SK-N-SH (cell line): Measurements from ENCODE around the gene COX4I1. TPM values are rescaled to one million over a fixed set of nuclear protein-coding genes. Genes with fewer than 3 reads are reported as not detected.

ENCODE experiments used
- CTCF ChIA-PET: fragments of 300-600, 350-600 bp; formaldehyde crosslinking; extraction: SDS; loops from one replicate; lab custom pipeline; 2021; lab: Yijun Ruan, JAX
- POLR2A ChIA-PET: fragments of 350-600 bp; sonication (Branson Sonifier 250); formaldehyde crosslinking; extraction: SDS; loops from one replicate; lab custom pipeline; 2020; ENCODE audit warnings: antibody characterized with exemption, inconsistent platforms; lab: Yijun Ruan, JAX
- DNase-seq: peaks from one replicate; pipeline ENCODE4 v3.0.0; 2012
- H2AFZ ChIP-seq: fragments of 200-600 bp; sonication (generic); 2 replicates; pipeline ENCODE4 v1.8.1; 2016; ENCODE audit warnings: antibody characterized with exemption, mild to moderate bottlenecking, low read depth
- H3F3A ChIP-seq: fragments of 200-600 bp; sonication (generic); replicated peaks from 2 replicates; pipeline ENCODE3; 2016; ENCODE audit warnings: antibody characterized with exemption, mild to moderate bottlenecking; ENCODE audit not compliant: insufficient read depth
- H3K27ac ChIP-seq, 2 experiments: fragments of 200-500 bp in 1 of 2; fragments of 200-600 bp in 1 of 2; sonication (Bioruptor generic) in 1 of 2; sonication (generic), shearing (Covaris generic) in 1 of 2; 2 replicates each; pipeline versions ENCODE4 v1.5.1 to v1.6.1; 2014 to 2016; ENCODE audit warnings: low read depth in 2 of 2, inconsistent platforms in 1 of 2, low read length in 1 of 2, mild to moderate bottlenecking in 1 of 2, mixed read lengths in 1 of 2
- H3K27me3 ChIP-seq: fragments of 200-600 bp; sonication (generic), shearing (Covaris generic); 2 replicates; pipeline ENCODE4 v1.6.1; 2016; ENCODE audit warnings: mixed run types; ENCODE audit not compliant: insufficient read depth
- H3K36me3 ChIP-seq, 2 experiments: fragments of 200-500 bp in 1 of 2; fragments of 200-600 bp in 1 of 2; sonication (Bioruptor generic) in 1 of 2; sonication (generic) in 1 of 2; replicated peaks in 1 of 2; 2 replicates each; pipeline versions ENCODE3 to v1.5.1; 2014 to 2016; ENCODE audit warnings: low read length in 1 of 2, mild to moderate bottlenecking in 1 of 2; ENCODE audit not compliant: insufficient read depth in 2 of 2, control insufficient read depth in 1 of 2
- H3K4me1 ChIP-seq, 2 experiments: fragments of 200-500 bp in 1 of 2; fragments of 200-600 bp in 1 of 2; sonication (Bioruptor generic) in 1 of 2; sonication (generic), shearing (Covaris generic) in 1 of 2; 2 replicates each; pipeline versions ENCODE4 v1.5.1 to v1.6.1; 2014 to 2016; ENCODE audit warnings: low read depth in 1 of 2, low read length in 1 of 2, mixed run types in 1 of 2; ENCODE audit not compliant: insufficient read depth in 2 of 2, control insufficient read depth in 1 of 2
- H3K4me2 ChIP-seq: fragments of 200-600 bp; sonication (generic), shearing (Covaris generic); 2 replicates; pipeline ENCODE4 v1.6.1; 2017; ENCODE audit warnings: mixed run types
- H3K4me3 ChIP-seq, 2 experiments: fragments of 200-500 bp in 1 of 2; fragments of 200-600 bp in 1 of 2; sonication (Bioruptor generic) in 1 of 2; sonication (generic), shearing (Covaris generic) in 1 of 2; 2 replicates each; pipeline versions ENCODE4 v1.5.1 to v1.8.1; 2014 to 2016; ENCODE audit warnings: low read depth in 2 of 2, inconsistent platforms in 1 of 2, low read length in 1 of 2, mild to moderate bottlenecking in 1 of 2, mixed read lengths in 1 of 2, moderate library complexity in 1 of 2
- H3K79me2 ChIP-seq: fragments of 200-600 bp; sonication (generic); 2 replicates; pipeline ENCODE4 v1.8.1; 2017; ENCODE audit warnings: mild to moderate bottlenecking; ENCODE audit not compliant: insufficient read depth
- H3K9ac ChIP-seq: fragments of 200-600 bp; sonication (generic); 2 replicates; pipeline ENCODE4 v1.6.1; 2017; ENCODE audit warnings: mixed run types
- H3K9me2 ChIP-seq: fragments of 200-600 bp; sonication (generic); 2 replicates; pipeline ENCODE4 v1.6.1; 2017; ENCODE audit warnings: mixed run types
- H3K9me3 ChIP-seq: fragments of 200-600 bp; sonication (generic); 2 replicates; pipeline ENCODE4 v1.6.1; 2017; ENCODE audit warnings: mixed run types, mild to moderate bottlenecking, moderate library complexity
- H4K20me1 ChIP-seq: fragments of 200-600 bp; sonication (generic); 2 replicates; pipeline ENCODE4 v1.6.1; 2017; ENCODE audit warnings: mild to moderate bottlenecking, mixed run types; ENCODE audit not compliant: insufficient read depth
- CHD2 ChIP-seq: fragments of 150-350 bp; IDR thresholded peaks from 2 replicates; pipeline ENCODE4 v1.6.1; 2018; ENCODE audit warnings: low read length; ENCODE audit not compliant: partially characterized antibody
- ELF1 ChIP-seq: IDR thresholded peaks from 2 replicates; pipeline ENCODE4 v1.4.0; 2012
- EZH2phosphoT487 ChIP-seq: fragments of 200-600 bp; sonication (generic); IDR thresholded peaks from 2 replicates; pipeline ENCODE4 v1.6.1; 2017; ENCODE audit warnings: low read depth, mixed run types, mild to moderate bottlenecking, antibody characterized with exemption, moderate library complexity, borderline replicate concordance
- GABPA ChIP-seq: IDR thresholded peaks from 2 replicates; pipeline ENCODE4 v1.4.0; 2012; ENCODE audit warnings: low read depth, mild to moderate bottlenecking
- GATA2 ChIP-seq: sonication (generic); formaldehyde crosslinking; IDR thresholded peaks from 2 replicates; pipeline ENCODE4 v1.5.0; 2020; ENCODE audit warnings: mild to moderate bottlenecking, missing genetic modification reagents
- MEF2A ChIP-seq: IDR thresholded peaks from 2 replicates; pipeline ENCODE4 v1.4.0; 2012; ENCODE audit warnings: low read depth, borderline replicate concordance
- MXI1 ChIP-seq: IDR thresholded peaks from 2 replicates; pipeline ENCODE4 v1.6.1; 2012; ENCODE audit warnings: mild to moderate bottlenecking, low read depth, low read length, improper control_type of control experiment
- NFIC ChIP-seq: IDR thresholded peaks from 2 replicates; pipeline ENCODE4 v1.4.0; 2012; ENCODE audit warnings: borderline replicate concordance
- RAD21 ChIP-seq: IDR thresholded peaks from 2 replicates; pipeline ENCODE4 v1.6.1; 2012; ENCODE audit warnings: mild to moderate bottlenecking, low read length
- RFX5 ChIP-seq: IDR thresholded peaks from 2 replicates; pipeline ENCODE4 v1.6.1; 2012; ENCODE audit warnings: mild to moderate bottlenecking, improper control_type of control experiment, low read length
- RXRA ChIP-seq: IDR thresholded peaks from 2 replicates; pipeline ENCODE4 v1.4.0; 2012; ENCODE audit warnings: low read depth, mild to moderate bottlenecking, borderline replicate concordance
- TCF12 ChIP-seq: IDR thresholded peaks from 2 replicates; pipeline ENCODE4 v1.4.0; 2012
- TEAD4 ChIP-seq: IDR thresholded peaks from 2 replicates; pipeline ENCODE4 v1.4.0; 2012; ENCODE audit warnings: mild to moderate bottlenecking, borderline replicate concordance; ENCODE audit not compliant: insufficient read depth
- YY1 ChIP-seq: IDR thresholded peaks from 2 replicates; pipeline ENCODE4 v1.4.0; 2012; ENCODE audit warnings: low read depth, mild to moderate bottlenecking
- WGBS: methylation state at CpG from one replicate; pipeline ENCODE4 v1.1.6; 2017; ENCODE audit warnings: low lambda C conversion rate; 5-methylcytosine and 5-hydroxymethylcytosine counted together
- polyA plus RNA-seq, 3 experiments: library from polyadenylated mRNA; depleted of rRNA; stranded (reverse); fragments of >200 nt; gene quantifications; 2 replicates each; pipeline ENCODE4 v1.2.3, GENCODE V29; 2012
- TF ChIP-seq, protein P1 (sequence below): IDR thresholded peaks from 2 replicates; pipeline ENCODE4 v1.4.0; 2012; ENCODE audit warnings: low read depth, borderline replicate concordance
- TF ChIP-seq, protein P2 (sequence below): fragments of 150-350 bp; IDR thresholded peaks from 2 replicates; pipeline ENCODE4 v1.6.1; 2016; ENCODE audit warnings: mild to moderate bottlenecking, low read depth, low read length
- TF ChIP-seq, protein P3 (sequence below): fragments of 200-600 bp; sonication (generic); IDR thresholded peaks from 2 replicates; pipeline ENCODE4 v1.6.1; 2017; ENCODE audit warnings: antibody characterized with exemption, mild to moderate bottlenecking, moderate library complexity
- TF ChIP-seq, protein P4 (sequence below): IDR thresholded peaks from 2 replicates; pipeline ENCODE4; 2012
- TF ChIP-seq, protein P5 (sequence below): IDR thresholded peaks from 2 replicates; pipeline ENCODE4 v1.4.0; 2012; ENCODE audit warnings: low read depth
- TF ChIP-seq, protein P6 (sequence below): IDR thresholded peaks from 2 replicates; pipeline ENCODE4 v1.6.1; 2012; ENCODE audit warnings: mild to moderate bottlenecking, low read depth, low read length, moderate library complexity

COX4I1 gene
- polyA plus RNA-seq, 1 of the 3 experiments (the other 2 are of a cell fraction), result 1,294 TPM

DNA sequence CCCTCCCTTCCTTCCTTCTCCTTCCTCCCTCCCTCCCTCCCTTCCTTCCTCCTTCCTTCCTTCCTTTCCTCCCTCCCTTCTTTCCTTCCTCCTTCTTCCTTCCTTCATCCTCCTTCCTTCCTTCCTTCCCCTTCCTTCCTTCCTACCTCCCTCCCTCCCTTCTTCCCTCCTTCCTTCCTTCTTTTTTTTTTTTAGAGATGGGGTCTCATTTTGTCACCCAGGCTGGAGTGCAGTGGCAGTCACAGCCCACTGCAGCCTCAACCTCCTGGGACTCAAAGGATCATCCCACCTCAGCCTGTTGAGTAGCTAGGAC is 44.6 kb downstream of the COX4I1 start:
- Histone ChIP-seq H3K27ac (no peak overlapping the region), H4K20me1 (no peaks in the 10 kb centered on the region), H3K4me1 (no peaks in the 10 kb centered on the region), H3K4me3 (no peak overlapping the region), H3K79me2 (no peaks in the 10 kb centered on the region), H3F3A (no peaks in the 10 kb centered on the region), H3K27me3 (peaks cover 93% of the 10 kb centered on the region), H3K9me3 (no peaks in the 10 kb centered on the region)
- no peak for DNase-seq
- POLR2A ChIA-PET, result no interaction called here
- TF ChIP-seq RFX5 (no peak), RXRA (no peak), MXI1 (no peak), MEF2A (no peak), CHD2 (no peak), NFIC (no peak)
- TF ChIP-seq, protein P1, sequence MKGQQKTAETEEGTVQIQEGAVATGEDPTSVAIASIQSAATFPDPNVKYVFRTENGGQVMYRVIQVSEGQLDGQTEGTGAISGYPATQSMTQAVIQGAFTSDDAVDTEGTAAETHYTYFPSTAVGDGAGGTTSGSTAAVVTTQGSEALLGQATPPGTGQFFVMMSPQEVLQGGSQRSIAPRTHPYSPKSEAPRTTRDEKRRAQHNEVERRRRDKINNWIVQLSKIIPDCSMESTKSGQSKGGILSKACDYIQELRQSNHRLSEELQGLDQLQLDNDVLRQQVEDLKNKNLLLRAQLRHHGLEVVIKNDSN, result no peak
- TF ChIP-seq, protein P2, sequence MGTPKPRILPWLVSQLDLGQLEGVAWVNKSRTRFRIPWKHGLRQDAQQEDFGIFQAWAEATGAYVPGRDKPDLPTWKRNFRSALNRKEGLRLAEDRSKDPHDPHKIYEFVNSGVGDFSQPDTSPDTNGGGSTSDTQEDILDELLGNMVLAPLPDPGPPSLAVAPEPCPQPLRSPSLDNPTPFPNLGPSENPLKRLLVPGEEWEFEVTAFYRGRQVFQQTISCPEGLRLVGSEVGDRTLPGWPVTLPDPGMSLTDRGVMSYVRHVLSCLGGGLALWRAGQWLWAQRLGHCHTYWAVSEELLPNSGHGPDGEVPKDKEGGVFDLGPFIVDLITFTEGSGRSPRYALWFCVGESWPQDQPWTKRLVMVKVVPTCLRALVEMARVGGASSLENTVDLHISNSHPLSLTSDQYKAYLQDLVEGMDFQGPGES, result no peak
- TF ChIP-seq, protein P3, sequence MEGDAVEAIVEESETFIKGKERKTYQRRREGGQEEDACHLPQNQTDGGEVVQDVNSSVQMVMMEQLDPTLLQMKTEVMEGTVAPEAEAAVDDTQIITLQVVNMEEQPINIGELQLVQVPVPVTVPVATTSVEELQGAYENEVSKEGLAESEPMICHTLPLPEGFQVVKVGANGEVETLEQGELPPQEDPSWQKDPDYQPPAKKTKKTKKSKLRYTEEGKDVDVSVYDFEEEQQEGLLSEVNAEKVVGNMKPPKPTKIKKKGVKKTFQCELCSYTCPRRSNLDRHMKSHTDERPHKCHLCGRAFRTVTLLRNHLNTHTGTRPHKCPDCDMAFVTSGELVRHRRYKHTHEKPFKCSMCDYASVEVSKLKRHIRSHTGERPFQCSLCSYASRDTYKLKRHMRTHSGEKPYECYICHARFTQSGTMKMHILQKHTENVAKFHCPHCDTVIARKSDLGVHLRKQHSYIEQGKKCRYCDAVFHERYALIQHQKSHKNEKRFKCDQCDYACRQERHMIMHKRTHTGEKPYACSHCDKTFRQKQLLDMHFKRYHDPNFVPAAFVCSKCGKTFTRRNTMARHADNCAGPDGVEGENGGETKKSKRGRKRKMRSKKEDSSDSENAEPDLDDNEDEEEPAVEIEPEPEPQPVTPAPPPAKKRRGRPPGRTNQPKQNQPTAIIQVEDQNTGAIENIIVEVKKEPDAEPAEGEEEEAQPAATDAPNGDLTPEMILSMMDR, result no peak
- TF ChIP-seq, protein P4, sequence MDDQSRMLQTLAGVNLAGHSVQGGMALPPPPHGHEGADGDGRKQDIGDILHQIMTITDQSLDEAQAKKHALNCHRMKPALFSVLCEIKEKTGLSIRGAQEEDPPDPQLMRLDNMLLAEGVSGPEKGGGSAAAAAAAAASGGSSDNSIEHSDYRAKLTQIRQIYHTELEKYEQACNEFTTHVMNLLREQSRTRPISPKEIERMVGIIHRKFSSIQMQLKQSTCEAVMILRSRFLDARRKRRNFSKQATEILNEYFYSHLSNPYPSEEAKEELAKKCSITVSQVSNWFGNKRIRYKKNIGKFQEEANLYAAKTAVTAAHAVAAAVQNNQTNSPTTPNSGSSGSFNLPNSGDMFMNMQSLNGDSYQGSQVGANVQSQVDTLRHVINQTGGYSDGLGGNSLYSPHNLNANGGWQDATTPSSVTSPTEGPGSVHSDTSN, result no peak
- TF ChIP-seq, all 33 proteins: peak for 0
- no peaks in the 10 kb centered on the region for H3K9me2 ChIP-seq
- CTCF ChIA-PET, result interaction anchor here (1.4 kb wide), 1 partner anchor 23 kb away, joined by 4 read pairs; no protein-coding TSS in a partner anchor
- H2AFZ ChIP-seq, result no peak overlapping the region
- H3K9ac ChIP-seq, result no peak overlapping the region
- H3K36me3 ChIP-seq, result no peaks in the 10 kb centered on the region
- H3K4me2 ChIP-seq, result no peak overlapping the region

DNA sequence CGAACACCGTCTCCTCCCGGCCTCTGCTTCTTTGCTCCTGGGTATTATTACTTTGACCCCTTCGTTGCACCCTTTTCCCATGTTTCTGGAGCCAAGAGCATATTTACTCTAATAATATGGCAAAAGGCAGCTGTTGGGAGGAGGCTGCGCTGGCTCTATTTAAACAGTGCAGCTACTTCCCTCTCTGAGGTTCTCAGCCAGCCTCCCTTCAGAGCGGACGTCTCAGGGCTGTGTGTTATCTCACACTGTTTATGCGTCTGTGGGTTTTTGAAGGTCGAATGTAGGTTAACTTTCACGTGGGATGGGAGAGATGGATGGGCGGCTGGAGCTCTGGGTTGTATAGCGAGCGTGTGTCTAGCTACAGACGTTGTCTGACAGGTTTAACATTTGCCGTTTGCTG is 45.3 kb downstream of the COX4I1 start:
- Histone ChIP-seq H3K9me3 (no peaks in the 10 kb centered on the region), H3K79me2 (no peaks in the 10 kb centered on the region), H3K36me3 (no peaks in the 10 kb centered on the region), H3K27me3 (peaks cover 90% of the 10 kb centered on the region), H2AFZ (no peak overlapping the region), H3K4me2 (no peak overlapping the region), H3K9ac (no peak overlapping the region), H3F3A (no peaks in the 10 kb centered on the region), H4K20me1 (no peaks in the 10 kb centered on the region), H3K9me2 (no peaks in the 10 kb centered on the region), H3K4me3 (no peak overlapping the region), H3K4me1 (no peaks in the 10 kb centered on the region), H3K27ac (no peak overlapping the region)
- WGBS, result 4% methylated on average over 15 of the region's 15 CpGs
- ChIA-PET POLR2A (no interaction called here), CTCF (interaction anchor here (0.6 to 1.4 kb wide), 2 partner anchors 24 to 231 kb away, joined by 3 to 4 read pairs; no protein-coding TSS in a partner anchor)
- no peak for DNase-seq
- TF ChIP-seq RFX5 (no peak), ELF1 (no peak), GATA2 (CRISPR knock-in tag) (no peak), RAD21 (no peak), TCF12 (no peak), GABPA (no peak), TEAD4 (no peak), YY1 (no peak), EZH2phosphoT487 (no peak)
- TF ChIP-seq, protein P5, sequence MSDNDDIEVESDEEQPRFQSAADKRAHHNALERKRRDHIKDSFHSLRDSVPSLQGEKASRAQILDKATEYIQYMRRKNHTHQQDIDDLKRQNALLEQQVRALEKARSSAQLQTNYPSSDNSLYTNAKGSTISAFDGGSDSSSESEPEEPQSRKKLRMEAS, result no peak
- TF ChIP-seq, protein P6, sequence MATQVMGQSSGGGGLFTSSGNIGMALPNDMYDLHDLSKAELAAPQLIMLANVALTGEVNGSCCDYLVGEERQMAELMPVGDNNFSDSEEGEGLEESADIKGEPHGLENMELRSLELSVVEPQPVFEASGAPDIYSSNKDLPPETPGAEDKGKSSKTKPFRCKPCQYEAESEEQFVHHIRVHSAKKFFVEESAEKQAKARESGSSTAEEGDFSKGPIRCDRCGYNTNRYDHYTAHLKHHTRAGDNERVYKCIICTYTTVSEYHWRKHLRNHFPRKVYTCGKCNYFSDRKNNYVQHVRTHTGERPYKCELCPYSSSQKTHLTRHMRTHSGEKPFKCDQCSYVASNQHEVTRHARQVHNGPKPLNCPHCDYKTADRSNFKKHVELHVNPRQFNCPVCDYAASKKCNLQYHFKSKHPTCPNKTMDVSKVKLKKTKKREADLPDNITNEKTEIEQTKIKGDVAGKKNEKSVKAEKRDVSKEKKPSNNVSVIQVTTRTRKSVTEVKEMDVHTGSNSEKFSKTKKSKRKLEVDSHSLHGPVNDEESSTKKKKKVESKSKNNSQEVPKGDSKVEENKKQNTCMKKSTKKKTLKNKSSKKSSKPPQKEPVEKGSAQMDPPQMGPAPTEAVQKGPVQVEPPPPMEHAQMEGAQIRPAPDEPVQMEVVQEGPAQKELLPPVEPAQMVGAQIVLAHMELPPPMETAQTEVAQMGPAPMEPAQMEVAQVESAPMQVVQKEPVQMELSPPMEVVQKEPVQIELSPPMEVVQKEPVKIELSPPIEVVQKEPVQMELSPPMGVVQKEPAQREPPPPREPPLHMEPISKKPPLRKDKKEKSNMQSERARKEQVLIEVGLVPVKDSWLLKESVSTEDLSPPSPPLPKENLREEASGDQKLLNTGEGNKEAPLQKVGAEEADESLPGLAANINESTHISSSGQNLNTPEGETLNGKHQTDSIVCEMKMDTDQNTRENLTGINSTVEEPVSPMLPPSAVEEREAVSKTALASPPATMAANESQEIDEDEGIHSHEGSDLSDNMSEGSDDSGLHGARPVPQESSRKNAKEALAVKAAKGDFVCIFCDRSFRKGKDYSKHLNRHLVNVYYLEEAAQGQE, result no peak
- TF ChIP-seq, protein P4, result no peak
